SK-N-SH (cell line): ENCODE data around the gene ABCC5. TPM values are rescaled to one million over a fixed set of nuclear protein-coding genes. Genes with fewer than 3 reads are reported as not detected.

ENCODE experiments used
- CTCF ChIA-PET: fragments of 300-600, 350-600 bp; formaldehyde crosslinking; extraction: SDS; loops from one replicate; lab custom pipeline; 2021; lab: Yijun Ruan, JAX
- POLR2A ChIA-PET: fragments of 350-600 bp; sonication (Branson Sonifier 250); formaldehyde crosslinking; extraction: SDS; loops from one replicate; lab custom pipeline; 2020; ENCODE audit warnings: antibody characterized with exemption, inconsistent platforms; lab: Yijun Ruan, JAX
- DNase-seq: peaks from one replicate; pipeline ENCODE4 v3.0.0; 2012
- H2AFZ ChIP-seq: fragments of 200-600 bp; sonication (generic); 2 replicates; pipeline ENCODE4 v1.8.1; 2016; ENCODE audit warnings: antibody characterized with exemption, mild to moderate bottlenecking, low read depth
- H3F3A ChIP-seq: fragments of 200-600 bp; sonication (generic); replicated peaks from 2 replicates; pipeline ENCODE3; 2016; ENCODE audit warnings: antibody characterized with exemption, mild to moderate bottlenecking; ENCODE audit not compliant: insufficient read depth
- H3K27ac ChIP-seq, 2 experiments: fragments of 200-500 bp in 1 of 2; fragments of 200-600 bp in 1 of 2; sonication (Bioruptor generic) in 1 of 2; sonication (generic), shearing (Covaris generic) in 1 of 2; 2 replicates each; pipeline versions ENCODE4 v1.5.1 to v1.6.1; 2014 to 2016; ENCODE audit warnings: low read depth in 2 of 2, inconsistent platforms in 1 of 2, low read length in 1 of 2, mild to moderate bottlenecking in 1 of 2, mixed read lengths in 1 of 2
- H3K27me3 ChIP-seq: fragments of 200-600 bp; sonication (generic), shearing (Covaris generic); 2 replicates; pipeline ENCODE4 v1.6.1; 2016; ENCODE audit warnings: mixed run types; ENCODE audit not compliant: insufficient read depth
- H3K36me3 ChIP-seq, 2 experiments: fragments of 200-500 bp in 1 of 2; fragments of 200-600 bp in 1 of 2; sonication (Bioruptor generic) in 1 of 2; sonication (generic) in 1 of 2; replicated peaks in 1 of 2; 2 replicates each; pipeline versions ENCODE3 to v1.5.1; 2014 to 2016; ENCODE audit warnings: low read length in 1 of 2, mild to moderate bottlenecking in 1 of 2; ENCODE audit not compliant: insufficient read depth in 2 of 2, control insufficient read depth in 1 of 2
- H3K4me1 ChIP-seq, 2 experiments: fragments of 200-500 bp in 1 of 2; fragments of 200-600 bp in 1 of 2; sonication (Bioruptor generic) in 1 of 2; sonication (generic), shearing (Covaris generic) in 1 of 2; 2 replicates each; pipeline versions ENCODE4 v1.5.1 to v1.6.1; 2014 to 2016; ENCODE audit warnings: low read depth in 1 of 2, low read length in 1 of 2, mixed run types in 1 of 2; ENCODE audit not compliant: insufficient read depth in 2 of 2, control insufficient read depth in 1 of 2
- H3K4me2 ChIP-seq: fragments of 200-600 bp; sonication (generic), shearing (Covaris generic); 2 replicates; pipeline ENCODE4 v1.6.1; 2017; ENCODE audit warnings: mixed run types
- H3K4me3 ChIP-seq, 2 experiments: fragments of 200-500 bp in 1 of 2; fragments of 200-600 bp in 1 of 2; sonication (Bioruptor generic) in 1 of 2; sonication (generic), shearing (Covaris generic) in 1 of 2; 2 replicates each; pipeline versions ENCODE4 v1.5.1 to v1.8.1; 2014 to 2016; ENCODE audit warnings: low read depth in 2 of 2, inconsistent platforms in 1 of 2, low read length in 1 of 2, mild to moderate bottlenecking in 1 of 2, mixed read lengths in 1 of 2, moderate library complexity in 1 of 2
- H3K79me2 ChIP-seq: fragments of 200-600 bp; sonication (generic); 2 replicates; pipeline ENCODE4 v1.8.1; 2017; ENCODE audit warnings: mild to moderate bottlenecking; ENCODE audit not compliant: insufficient read depth
- H3K9ac ChIP-seq: fragments of 200-600 bp; sonication (generic); 2 replicates; pipeline ENCODE4 v1.6.1; 2017; ENCODE audit warnings: mixed run types
- H3K9me2 ChIP-seq: fragments of 200-600 bp; sonication (generic); 2 replicates; pipeline ENCODE4 v1.6.1; 2017; ENCODE audit warnings: mixed run types
- H3K9me3 ChIP-seq: fragments of 200-600 bp; sonication (generic); 2 replicates; pipeline ENCODE4 v1.6.1; 2017; ENCODE audit warnings: mixed run types, mild to moderate bottlenecking, moderate library complexity
- H4K20me1 ChIP-seq: fragments of 200-600 bp; sonication (generic); 2 replicates; pipeline ENCODE4 v1.6.1; 2017; ENCODE audit warnings: mild to moderate bottlenecking, mixed run types; ENCODE audit not compliant: insufficient read depth
- CHD2 ChIP-seq: fragments of 150-350 bp; IDR thresholded peaks from 2 replicates; pipeline ENCODE4 v1.6.1; 2018; ENCODE audit warnings: low read length; ENCODE audit not compliant: partially characterized antibody
- ELF1 ChIP-seq: IDR thresholded peaks from 2 replicates; pipeline ENCODE4 v1.4.0; 2012
- EP300 ChIP-seq, 2 experiments: IDR thresholded peaks; 2 replicates each; pipeline versions ENCODE4 v1.4.0 to v1.6.1; 2012; ENCODE audit warnings: borderline replicate concordance in 1 of 2, low read depth in 1 of 2, low read length in 1 of 2
- FOSL2 ChIP-seq: IDR thresholded peaks from 2 replicates; pipeline ENCODE4 v1.4.0; 2012; ENCODE audit warnings: low read depth, mild to moderate bottlenecking, moderate library complexity, borderline replicate concordance
- FOXJ3 ChIP-seq: sonication (generic); formaldehyde crosslinking; IDR thresholded peaks from 2 replicates; pipeline ENCODE4 v1.5.1; 2020; ENCODE audit warnings: mild to moderate bottlenecking, missing genetic modification reagents
- FOXM1 ChIP-seq: IDR thresholded peaks from 2 replicates; pipeline ENCODE4 v1.4.0; 2012; ENCODE audit warnings: low read depth, mild to moderate bottlenecking
- JUND ChIP-seq: IDR thresholded peaks from 2 replicates; pipeline ENCODE4 v1.4.0; 2012
- POLR2AphosphoS5 ChIP-seq: IDR thresholded peaks from 2 replicates; pipeline ENCODE4 v1.6.1; 2012; ENCODE audit warnings: low read depth, low read length
- REST ChIP-seq: IDR thresholded peaks from 2 replicates; pipeline ENCODE4 v1.6.1; 2012; ENCODE audit warnings: mild to moderate bottlenecking, low read depth, low read length, moderate library complexity
- RFX5 ChIP-seq: IDR thresholded peaks from 2 replicates; pipeline ENCODE4 v1.6.1; 2012; ENCODE audit warnings: mild to moderate bottlenecking, improper control_type of control experiment, low read length
- SIN3A ChIP-seq: IDR thresholded peaks from 2 replicates; pipeline ENCODE4 v1.6.1; 2012; ENCODE audit warnings: low read depth, mild to moderate bottlenecking, low read length, moderate library complexity, borderline replicate concordance
- TAF1 ChIP-seq: IDR thresholded peaks from 2 replicates; pipeline ENCODE4 v1.6.1; 2012; ENCODE audit warnings: low read depth, mild to moderate bottlenecking, low read length, moderate library complexity, borderline replicate concordance
- YY1 ChIP-seq: IDR thresholded peaks from 2 replicates; pipeline ENCODE4 v1.4.0; 2012; ENCODE audit warnings: low read depth, mild to moderate bottlenecking
- WGBS: methylation state at CpG from one replicate; pipeline ENCODE4 v1.1.6; 2017; ENCODE audit warnings: low lambda C conversion rate; 5-methylcytosine and 5-hydroxymethylcytosine counted together
- polyA plus RNA-seq, 3 experiments: library from polyadenylated mRNA; depleted of rRNA; stranded (reverse); fragments of >200 nt; gene quantifications; 2 replicates each; pipeline ENCODE4 v1.2.3, GENCODE V29; 2012
- TF ChIP-seq, protein P1 (sequence below): fragments of 150-350 bp; IDR thresholded peaks from 2 replicates; pipeline ENCODE4 v1.6.1; 2017; ENCODE audit warnings: antibody characterized with exemption, low read length, low read depth, borderline replicate concordance

ABCC5 gene
- polyA plus RNA-seq, 1 of the 3 experiments (the other 2 are of a cell fraction) = 25.9 TPM

GRCh38 chr3:184003187-184003967 lies 14.3 kb downstream of the ABCC5 start:
- no peak overlapping the region for H2AFZ ChIP-seq
- DNase-seq = no peak
- peaks cover 5% of the 10 kb centered on the region for H3F3A ChIP-seq
- CTCF ChIA-PET = interaction anchor here (1.1 kb wide), 1 partner anchor 105 kb away, joined by 4 read pairs; no protein-coding TSS in a partner anchor
- TF ChIP-seq JUND = no peak
- no peak for TF ChIP-seq RFX5
- TF ChIP-seq TAF1 = no peak
- no peak for TF ChIP-seq FOXJ3 (CRISPR knock-in tag)
- TF ChIP-seq POLR2AphosphoS5 = no peak
- no peak for TF ChIP-seq YY1
- TF ChIP-seq CHD2 = no peak
- TF ChIP-seq, protein P1, sequence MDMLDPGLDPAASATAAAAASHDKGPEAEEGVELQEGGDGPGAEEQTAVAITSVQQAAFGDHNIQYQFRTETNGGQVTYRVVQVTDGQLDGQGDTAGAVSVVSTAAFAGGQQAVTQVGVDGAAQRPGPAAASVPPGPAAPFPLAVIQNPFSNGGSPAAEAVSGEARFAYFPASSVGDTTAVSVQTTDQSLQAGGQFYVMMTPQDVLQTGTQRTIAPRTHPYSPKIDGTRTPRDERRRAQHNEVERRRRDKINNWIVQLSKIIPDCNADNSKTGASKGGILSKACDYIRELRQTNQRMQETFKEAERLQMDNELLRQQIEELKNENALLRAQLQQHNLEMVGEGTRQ = no peak
- TF ChIP-seq REST = no peak
- TF ChIP-seq SIN3A = no peak
- TF ChIP-seq FOSL2 = no peak
- no peak for TF ChIP-seq FOXM1
- no peak for TF ChIP-seq EP300 (IDR thresholded peaks at IDR 0.05; ENCODE audit: borderline replicate concordance in 1 of 2, low read depth in 1 of 2, low read length in 1 of 2)
- no peak for TF ChIP-seq ELF1
- no peaks in the 10 kb centered on the region for H4K20me1 ChIP-seq
- peak overlapping the region; percentile 17 to 51; a peak in 3 of 4 replicates for H3K27ac ChIP-seq
- peaks cover 3 to 6% of the 10 kb centered on the region in 2 experiments; a peak in 2 of 4 replicates for H3K4me1 ChIP-seq
- no peaks in the 10 kb centered on the region for H3K27me3 ChIP-seq
- POLR2A ChIA-PET = no interaction called here
- no peaks in the 10 kb centered on the region for H3K9me2 ChIP-seq
- 78% methylated on average over 5 of the region's 5 CpGs for WGBS
- no peaks in the 10 kb centered on the region for H3K9me3 ChIP-seq
- H3K36me3 ChIP-seq = peaks cover 5 to 12% of the 10 kb centered on the region in 2 experiments
- no peak overlapping the region for H3K9ac ChIP-seq
- H3K79me2 ChIP-seq = peaks cover 24% of the 10 kb centered on the region
- 0 out of 2 replicates have a peak overlapping the region, but pooled peaks have one; percentile 6 for H3K4me2 ChIP-seq
- H3K4me3 ChIP-seq = no peak overlapping the region
